Naive B cell (primary cell): Measurements from ENCODE around the gene SIMC1. TPM values are rescaled to one million over a fixed set of nuclear protein-coding genes. Genes with fewer than 3 reads are reported as not detected.
"Not testable (repeated sequence)": the region's sequence is repeated elsewhere in the genome, so short reads cannot be mapped to it uniquely, and the experiment has no call there.

Experiments used
- ATAC-seq, 2 donors: fragments of 150-1000 bp; cut with Tn5 transposase; 2 replicates each; pipeline ENCODE4 v1.10.0; 2021; ENCODE audit warnings: low read depth in 2 of 2, mild to moderate bottlenecking in 2 of 2, moderate library complexity in 2 of 2
- DNase-seq: peaks from one replicate; pipeline ENCODE4 v3.0.0; 2022
- H3K27ac Mint-ChIP-seq, 6 donors: one replicate each; pipeline ENCODE4 v1.8.0; 2020 to 2022; ENCODE audit warnings: mild to moderate bottlenecking in 6 of 6, mixed read lengths in 6 of 6, moderate library complexity in 5 of 6, inconsistent platforms in 2 of 6
- H3K27me3 Mint-ChIP-seq, 3 donors: one replicate each; pipeline ENCODE4 v1.8.0; 2021 to 2022; ENCODE audit warnings: mixed read lengths in 3 of 3, mild to moderate bottlenecking in 1 of 3
- H3K36me3 Mint-ChIP-seq, 2 donors: one replicate each; pipeline ENCODE4 v1.8.0; 2020 to 2022; ENCODE audit warnings: mixed read lengths in 2 of 2, inconsistent platforms in 1 of 2, mild to moderate bottlenecking in 1 of 2
- H3K4me1 Mint-ChIP-seq, 3 donors: one replicate each; pipeline ENCODE4 v1.8.0; 2020 to 2022; ENCODE audit warnings: mixed read lengths in 3 of 3, inconsistent platforms in 1 of 3, mild to moderate bottlenecking in 1 of 3, moderate library complexity in 1 of 3
- H3K4me3 Mint-ChIP-seq, 8 donors: one replicate each; pipeline ENCODE4 v1.8.0; 2020 to 2022; ENCODE audit warnings: mild to moderate bottlenecking in 8 of 8, mixed read lengths in 8 of 8, moderate library complexity in 8 of 8, inconsistent platforms in 2 of 8
- H3K9me3 Mint-ChIP-seq, 7 donors: one replicate each; pipeline ENCODE4 v1.8.0; 2020 to 2022; ENCODE audit warnings: mixed read lengths in 7 of 7, mild to moderate bottlenecking in 5 of 7, inconsistent platforms in 2 of 7, moderate library complexity in 1 of 7
- polyA plus RNA-seq, 6 donors: library from polyadenylated mRNA; unstranded; fragments of 300-500 nt; fragmentation: Illumina TruSeq; gene quantifications; one replicate each; pipeline ENCODE4 v1.2.3, GENCODE V29; 2021; ENCODE audit warnings: low read depth in 6 of 6

SIMC1 gene
- polyA plus RNA-seq, 6 donors from 2014 or later, result 0.43 to 28.1 (median 13.6) TPM

- not testable (repeated sequence) for DNase-seq, H3K4me3 Mint-ChIP-seq, ATAC-seq, H3K27ac Mint-ChIP-seq, H3K9me3 Mint-ChIP-seq, H3K36me3 Mint-ChIP-seq, H3K4me1 Mint-ChIP-seq
- H3K27me3 Mint-ChIP-seq, result peaks cover 5 to 40% (median 35%) of the 10 kb centered on the region in 3 donors
These were observed 40.9 kb upstream of the SIMC1 start for GRCh38 chr5:176197234-176197858.

DNA sequence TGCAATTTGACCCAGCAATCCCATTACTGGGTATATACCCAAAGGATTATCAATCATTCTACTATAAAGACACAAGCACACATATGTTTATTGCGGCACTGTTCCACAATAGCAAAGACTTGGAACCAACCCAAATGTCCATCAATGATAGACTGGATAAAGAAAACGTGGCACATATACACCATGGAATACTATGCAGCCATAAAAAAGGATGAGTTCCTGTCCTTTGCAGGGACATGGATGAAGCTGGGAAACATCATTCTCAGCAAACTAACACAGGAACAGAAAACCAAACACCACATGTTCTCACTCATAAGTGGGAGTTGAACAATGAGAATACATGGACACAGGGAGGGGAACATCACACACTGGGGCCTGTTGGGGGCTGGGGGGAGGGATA lies 39.9 kb upstream of the SIMC1 start:
- not testable (repeated sequence) for H3K4me1 Mint-ChIP-seq, DNase-seq, H3K36me3 Mint-ChIP-seq, H3K9me3 Mint-ChIP-seq, ATAC-seq, H3K27ac Mint-ChIP-seq, H3K4me3 Mint-ChIP-seq
- peaks cover 9 to 36% (median 32%) of the 10 kb centered on the region in 3 donors for H3K27me3 Mint-ChIP-seq

DNA sequence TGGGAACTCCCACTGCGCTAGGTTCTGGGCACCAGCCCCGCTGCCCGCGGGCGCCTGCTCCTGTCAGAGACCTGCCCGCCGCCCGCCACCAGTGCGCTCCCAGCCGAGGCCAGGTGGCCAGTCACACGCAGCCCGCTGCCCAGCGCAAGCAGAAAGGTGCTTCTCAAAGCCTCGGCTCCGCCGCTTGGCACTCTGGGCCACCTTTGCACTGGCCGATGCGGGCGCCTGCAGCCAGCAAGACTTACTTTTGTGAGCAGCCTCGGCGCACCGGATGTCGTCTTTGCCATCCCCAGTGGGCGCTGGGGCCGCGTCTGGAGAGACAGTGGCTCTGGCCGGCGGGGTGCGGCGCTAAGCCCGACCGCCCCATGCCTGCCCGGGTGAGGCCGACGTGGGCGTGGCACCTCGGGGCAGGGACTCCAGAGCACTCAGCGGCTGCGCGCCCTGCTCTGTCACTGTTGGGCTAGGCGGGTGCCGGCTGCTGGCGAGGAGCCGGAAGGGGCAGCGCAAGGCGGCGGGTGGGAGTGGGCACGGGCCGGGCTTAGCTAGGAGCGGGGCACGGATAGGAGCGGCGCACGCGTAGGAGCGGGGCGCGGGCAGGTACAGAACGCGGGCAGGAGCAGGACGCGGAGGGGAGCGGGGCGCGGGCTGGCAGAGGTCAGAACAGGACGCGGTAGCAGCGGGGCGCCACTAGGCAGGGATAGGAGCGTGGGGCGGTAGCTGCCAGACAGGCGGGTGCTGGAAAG lies 39.1 kb upstream of the SIMC1 start:
- peak overlapping the region in 3 of 8 donors; percentile 20 to 67 (median 54) for H3K4me3 Mint-ChIP-seq
- H3K4me1 Mint-ChIP-seq, result not testable (repeated sequence)

GRCh38 chr5:176199803-176200399 lies 38.3 kb upstream of the SIMC1 start:
- H3K36me3 Mint-ChIP-seq, H3K9me3 Mint-ChIP-seq, DNase-seq, ATAC-seq, H3K27ac Mint-ChIP-seq, H3K4me1 Mint-ChIP-seq: not testable (repeated sequence)
- Mint-ChIP-seq H3K4me3 (peak overlapping the region in 1 of 8 donors; percentile 54), H3K27me3 (peaks cover 12 to 30% (median 29%) of the 10 kb centered on the region in 3 donors)

More for the DNA sequence above, 39.1 kb upstream of the SIMC1 start:
- DNase-seq, H3K36me3 Mint-ChIP-seq, H3K9me3 Mint-ChIP-seq: not testable (repeated sequence)
- peak in 1 of 2 donors; percentile 24 for ATAC-seq
- Mint-ChIP-seq H3K27ac (peak overlapping the region in 1 of 6 donors; percentile 78), H3K27me3 (peaks cover 9 to 30% (median 29%) of the 10 kb centered on the region in 3 donors)

GRCh38 chr5:176201811-176202210 lies 36.4 kb upstream of the SIMC1 start:
- Mint-ChIP-seq H3K9me3 (no peaks in the 10 kb centered on the region), H3K36me3 (no peaks in the 10 kb centered on the region), H3K27ac (no peak overlapping the region), H3K27me3 (peaks cover 12 to 24% (median 24%) of the 10 kb centered on the region in 3 donors), H3K4me1 (peaks cover 0 to 4% (median 3%) of the 10 kb centered on the region in 3 donors), H3K4me3 (no peak overlapping the region)
- DNase-seq (no peak), ATAC-seq (no peak)

DNA sequence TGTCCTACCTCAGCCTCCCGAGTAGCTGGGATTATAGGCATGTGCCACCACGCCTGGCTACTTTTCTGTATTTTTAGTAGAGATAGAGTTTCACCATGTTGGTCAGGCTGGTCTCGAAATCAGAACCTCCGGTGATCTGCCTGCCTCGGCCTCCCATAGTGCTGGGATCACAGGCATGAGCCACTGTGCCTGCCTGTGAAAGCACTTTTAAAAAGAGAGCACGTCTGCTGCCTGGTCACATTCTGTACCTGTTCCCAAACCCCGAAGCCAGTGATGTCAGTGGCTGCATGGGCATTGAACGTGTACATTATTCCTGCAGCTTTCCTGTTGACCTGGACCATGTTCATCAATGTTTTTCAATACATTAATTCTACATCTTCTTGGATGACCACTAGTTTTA lies 35.1 kb upstream of the SIMC1 start:
- H3K9me3 Mint-ChIP-seq, result no peaks in the 10 kb centered on the region
- H3K4me1 Mint-ChIP-seq, result peaks cover 0 to 4% (median 3%) of the 10 kb centered on the region in 3 donors
- peaks cover 7 to 14% (median 12%) of the 10 kb centered on the region in 3 donors for H3K27me3 Mint-ChIP-seq
- ATAC-seq (no peak), DNase-seq (no peak)
- H3K36me3 Mint-ChIP-seq, result no peaks in the 10 kb centered on the region
- no peak overlapping the region for H3K27ac Mint-ChIP-seq
- H3K4me3 Mint-ChIP-seq, result no peak overlapping the region

DNA sequence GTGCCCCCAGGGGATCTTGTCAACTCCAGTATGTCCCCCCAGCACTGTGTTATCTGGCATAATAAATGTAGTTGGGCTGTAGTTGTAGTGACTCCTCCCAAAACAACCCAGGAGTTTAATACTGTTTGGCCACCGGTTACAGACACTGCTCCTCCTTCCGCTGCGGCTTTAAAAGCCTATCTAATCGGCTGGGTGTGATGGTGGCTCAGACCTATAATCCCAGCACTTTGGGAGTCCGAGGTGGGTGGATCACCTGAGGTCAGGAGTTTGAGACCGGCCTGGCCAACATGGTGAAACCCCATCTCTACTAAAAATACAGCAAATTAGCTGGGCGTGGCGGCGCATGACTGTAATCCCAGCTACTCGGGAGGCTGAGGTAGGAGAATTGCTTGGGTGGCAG lies 34.7 kb upstream of the SIMC1 start:
- not testable (repeated sequence) for H3K36me3 Mint-ChIP-seq, H3K4me3 Mint-ChIP-seq, H3K27ac Mint-ChIP-seq, DNase-seq, ATAC-seq, H3K4me1 Mint-ChIP-seq, H3K9me3 Mint-ChIP-seq
- peaks cover 7 to 14% (median 12%) of the 10 kb centered on the region in 3 donors for H3K27me3 Mint-ChIP-seq

GRCh38 chr5:176214466-176215021 lies 23.7 kb upstream of the SIMC1 start:
- H3K27me3 Mint-ChIP-seq, result peaks cover 13 to 43% (median 29%) of the 10 kb centered on the region in 3 donors
- H3K4me3 Mint-ChIP-seq, H3K4me1 Mint-ChIP-seq, ATAC-seq, H3K27ac Mint-ChIP-seq, H3K9me3 Mint-ChIP-seq, DNase-seq, H3K36me3 Mint-ChIP-seq: not testable (repeated sequence)

GRCh38 chr5:176216393-176216916 lies 21.8 kb upstream of the SIMC1 start:
- H3K4me1 Mint-ChIP-seq, H3K9me3 Mint-ChIP-seq, ATAC-seq, DNase-seq, H3K36me3 Mint-ChIP-seq, H3K27ac Mint-ChIP-seq: not testable (repeated sequence)
- peaks cover 17 to 50% (median 37%) of the 10 kb centered on the region in 3 donors for H3K27me3 Mint-ChIP-seq
- H3K4me3 Mint-ChIP-seq, result peak overlapping the region in 2 of 8 donors; percentile 35 to 43

DNA sequence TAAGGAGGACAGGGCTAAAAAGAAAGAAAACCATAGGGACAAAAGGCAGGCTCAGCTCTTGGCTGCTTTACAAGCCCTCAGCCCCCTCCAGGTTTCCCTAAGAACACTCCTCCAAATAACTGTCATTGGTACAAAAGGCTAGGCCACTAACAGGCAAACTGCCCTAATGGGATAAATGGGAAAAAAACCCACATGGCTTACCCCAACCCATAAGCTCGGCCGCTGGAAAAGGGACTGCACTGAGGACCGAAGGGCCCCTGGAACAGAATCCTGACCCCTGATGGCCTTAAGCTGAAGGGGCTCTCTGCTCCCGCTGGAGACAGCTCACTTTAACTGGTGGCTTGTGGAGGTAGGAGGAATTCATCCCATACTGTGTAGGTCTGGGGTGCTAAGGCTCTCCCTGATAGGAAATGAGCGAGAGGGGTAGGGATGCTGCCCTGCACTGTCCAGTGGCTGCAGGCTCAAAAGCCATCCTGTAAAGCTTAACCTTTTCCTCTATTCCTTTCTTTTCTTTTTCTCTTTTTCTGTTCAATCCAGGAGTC lies 21.0 kb upstream of the SIMC1 start:
- not testable (repeated sequence) for H3K9me3 Mint-ChIP-seq, H3K4me3 Mint-ChIP-seq, DNase-seq, H3K36me3 Mint-ChIP-seq, H3K4me1 Mint-ChIP-seq, ATAC-seq, H3K27ac Mint-ChIP-seq
- H3K27me3 Mint-ChIP-seq, result peaks cover 15 to 44% (median 33%) of the 10 kb centered on the region in 3 donors

GRCh38 chr5:176217764-176218163 lies 20.5 kb upstream of the SIMC1 start:
- not testable (repeated sequence) for H3K36me3 Mint-ChIP-seq, H3K4me3 Mint-ChIP-seq, ATAC-seq, H3K4me1 Mint-ChIP-seq, H3K9me3 Mint-ChIP-seq, DNase-seq, H3K27ac Mint-ChIP-seq
- peaks cover 15 to 40% (median 33%) of the 10 kb centered on the region in 3 donors for H3K27me3 Mint-ChIP-seq

- peaks cover 10 to 35% (median 23%) of the 10 kb centered on the region in 3 donors for H3K27me3 Mint-ChIP-seq
- DNase-seq, H3K4me3 Mint-ChIP-seq, H3K4me1 Mint-ChIP-seq, H3K27ac Mint-ChIP-seq, H3K9me3 Mint-ChIP-seq, ATAC-seq, H3K36me3 Mint-ChIP-seq: not testable (repeated sequence)
These were observed 16.2 kb upstream of the SIMC1 start for GRCh38 chr5:176222006-176222405.

DNA sequence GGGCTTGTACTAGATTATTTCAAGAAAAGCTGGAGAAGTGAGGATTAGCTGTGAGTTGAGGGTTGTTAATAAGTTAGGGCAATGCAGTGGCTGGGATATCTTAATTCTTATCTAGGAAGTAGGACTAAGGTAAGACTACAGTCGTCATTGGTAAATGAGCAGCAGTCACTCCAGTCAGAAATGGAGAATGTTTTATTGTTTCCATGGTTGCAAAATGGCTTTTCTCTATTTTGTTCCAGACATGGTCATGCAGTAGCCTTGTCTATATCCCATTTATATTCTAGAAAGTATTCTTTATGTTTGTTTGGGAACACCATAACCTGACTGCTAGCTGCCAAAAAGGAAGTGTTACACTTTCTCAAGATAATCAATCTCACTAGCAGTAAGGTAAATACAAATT lies 9.9 kb upstream of the SIMC1 start:
- ATAC-seq, DNase-seq, H3K36me3 Mint-ChIP-seq, H3K4me3 Mint-ChIP-seq, H3K27ac Mint-ChIP-seq, H3K4me1 Mint-ChIP-seq, H3K9me3 Mint-ChIP-seq: not testable (repeated sequence)
- peaks cover 0 to 11% (median 0%) of the 10 kb centered on the region in 3 donors for H3K27me3 Mint-ChIP-seq
